ENCODE data around the gene TOX2. TPM values are rescaled to one million over a fixed set of nuclear protein-coding genes. Genes with fewer than 3 reads are reported as not detected.

The TOX2 gene
- total RNA-seq, 1 experiment from 2014 or later, result 2.7 TPM

DNA sequence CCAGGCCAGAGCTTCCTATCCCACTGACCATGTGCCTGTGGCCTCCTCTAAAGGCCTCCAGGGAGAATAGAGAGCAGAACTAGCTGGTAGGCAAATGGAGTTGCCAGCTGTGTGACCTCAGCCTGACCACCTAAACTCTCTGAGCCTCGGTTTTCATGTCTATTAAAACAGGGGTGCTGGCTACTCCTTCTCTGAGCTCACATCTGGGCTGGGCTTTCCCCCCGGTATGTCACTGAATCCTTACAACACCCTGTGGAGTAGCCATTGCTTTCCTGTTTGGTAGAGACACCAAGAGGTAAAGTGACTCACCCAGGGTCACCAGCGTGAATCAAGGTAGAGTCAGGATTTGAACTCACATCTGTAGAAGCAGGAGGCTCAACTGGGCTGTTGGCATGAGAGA lies 140.2 kb downstream of the TOX2 start:
- no peaks in the 10 kb centered on the region for H3K36me3 Mint-ChIP-seq (ENCODE audit: insufficient read depth, unreplicated experiment)
- POLR2A ChIA-PET, result no interaction called here
- H3K4me3 Mint-ChIP-seq (ENCODE audit: unreplicated experiment), result no peak overlapping the region
- H3K27ac Mint-ChIP-seq (ENCODE audit: low read depth, unreplicated experiment), result no peak overlapping the region
- no peak for TF ChIP-seq CTCF (IDR thresholded peaks at IDR 0.05; ENCODE audit: unreplicated experiment)
- no peaks in the 10 kb centered on the region for H3K4me1 Mint-ChIP-seq (ENCODE audit: insufficient read depth, unreplicated experiment)
- no peak for DNase-seq (ENCODE audit: unreplicated experiment)
- CTCF ChIA-PET, result interaction anchor here (0.6 to 4.0 kb wide), 5 partner anchors 25 to 603 kb away, joined by 3 to 18 read pairs (median 4); no protein-coding TSS in a partner anchor
- no peaks in the 10 kb centered on the region for H3K27me3 Mint-ChIP-seq (ENCODE audit: insufficient read depth, unreplicated experiment)
- intact Hi-C loops (cut with micrococcal nuclease), result no loop called here
- no TSS peak for BruUV-seq (replicated peaks)
- no peaks in the 10 kb centered on the region for H3K9me3 Mint-ChIP-seq (ENCODE audit: unreplicated experiment)

- no peaks in the 10 kb centered on the region for H3K4me1 Mint-ChIP-seq (ENCODE audit: insufficient read depth, unreplicated experiment)
- POLR2A ChIA-PET, result interaction anchor here (1.2 kb wide), 1 partner anchor 38 kb away, joined by 3 read pairs; no protein-coding TSS in a partner anchor
- BruUV-seq (replicated peaks), result no TSS peak
- no peak for TF ChIP-seq CTCF (IDR thresholded peaks at IDR 0.05; ENCODE audit: unreplicated experiment)
- no peaks in the 10 kb centered on the region for H3K9me3 Mint-ChIP-seq (ENCODE audit: unreplicated experiment)
- DNase-seq (ENCODE audit: unreplicated experiment), result peak; percentile 35
- no peak overlapping the region for H3K27ac Mint-ChIP-seq (ENCODE audit: low read depth, unreplicated experiment)
- no peaks in the 10 kb centered on the region for H3K36me3 Mint-ChIP-seq (ENCODE audit: insufficient read depth, unreplicated experiment)
- CTCF ChIA-PET, result interaction anchor here (1.3 to 4.0 kb wide), 3 partner anchors 23 to 306 kb away, joined by 6 to 18 read pairs (median 7); no protein-coding TSS in a partner anchor
- no peak overlapping the region for H3K4me3 Mint-ChIP-seq (ENCODE audit: unreplicated experiment)
- intact Hi-C loops (cut with micrococcal nuclease), result no loop called here
- no peaks in the 10 kb centered on the region for H3K27me3 Mint-ChIP-seq (ENCODE audit: insufficient read depth, unreplicated experiment)
Measured at GRCh38 chr20:44056010-44056698, 141.5 kb downstream of the TOX2 start.

DNA sequence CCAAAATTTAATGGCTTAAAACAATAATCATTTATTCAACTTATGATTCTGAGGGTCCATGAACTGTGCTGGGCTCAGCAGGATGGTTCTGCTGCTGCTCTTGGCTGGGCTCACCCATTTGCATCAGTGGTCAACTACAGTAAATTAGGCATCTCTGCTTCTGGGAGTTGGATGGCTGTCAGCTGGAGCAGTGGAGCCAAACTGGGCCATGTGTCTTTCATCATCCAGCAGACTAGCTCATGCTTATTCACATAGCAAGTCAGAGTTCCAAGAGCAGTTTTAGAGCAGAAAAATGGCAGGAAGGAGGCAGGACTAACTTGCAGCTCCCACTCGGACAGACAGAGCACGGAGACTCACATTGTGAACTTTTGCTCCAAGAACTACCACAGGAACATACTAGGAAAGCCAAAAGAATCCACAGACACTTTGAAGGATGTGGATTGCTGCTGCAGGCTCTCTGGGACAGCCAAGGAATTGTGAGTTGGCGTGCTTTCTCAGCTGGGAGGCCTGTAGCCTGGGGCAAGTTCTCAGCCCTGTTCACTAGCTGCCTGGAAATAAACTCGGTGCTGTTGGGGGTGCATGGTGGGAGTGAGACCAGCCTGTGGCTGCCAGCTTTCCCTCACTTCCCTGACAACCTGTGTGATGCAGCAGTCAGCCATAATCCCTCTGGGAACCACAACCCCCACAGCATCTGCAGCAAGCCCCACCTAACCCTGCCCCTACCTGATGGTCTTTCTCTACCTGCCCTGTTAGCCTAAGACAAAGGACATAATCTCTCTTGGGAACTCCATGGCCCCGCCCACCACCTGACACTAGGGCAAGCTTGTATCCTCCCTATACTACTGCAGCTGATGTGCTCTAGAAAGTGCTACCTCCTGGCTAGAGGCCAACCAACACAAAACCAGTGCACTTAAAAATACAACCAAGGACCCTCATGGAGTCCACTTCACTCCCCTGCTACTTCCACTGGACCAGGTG lies 143.3 kb downstream of the TOX2 start:
- Mint-ChIP-seq H3K36me3 (ENCODE audit: insufficient read depth, unreplicated experiment) (no peaks in the 10 kb centered on the region), H3K9me3 (ENCODE audit: unreplicated experiment) (no peaks in the 10 kb centered on the region), H3K4me1 (ENCODE audit: insufficient read depth, unreplicated experiment) (no peaks in the 10 kb centered on the region), H3K4me3 (ENCODE audit: unreplicated experiment) (no peak overlapping the region), H3K27ac (ENCODE audit: low read depth, unreplicated experiment) (no peak overlapping the region), H3K27me3 (ENCODE audit: insufficient read depth, unreplicated experiment) (no peaks in the 10 kb centered on the region)
- TF ChIP-seq CTCF (IDR thresholded peaks at IDR 0.05; ENCODE audit: unreplicated experiment), result no peak
- intact Hi-C loops (cut with micrococcal nuclease), result no loop called here
- CTCF ChIA-PET, result interaction anchor here (0.5 to 4.0 kb wide), 8 partner anchors 10 to 566 kb away, joined by 3 to 20 read pairs (median 5); no protein-coding TSS in a partner anchor
- no TSS peak for BruUV-seq (replicated peaks)
- POLR2A ChIA-PET, result interaction anchor here (1.1 kb wide), 1 partner anchor 12 kb away, joined by 4 read pairs; no protein-coding TSS in a partner anchor
- no peak for DNase-seq (ENCODE audit: unreplicated experiment)
